HL-60 (cell line): ENCODE data around the gene VDR.

Experiments used
- CTCF ChIP-seq: IDR thresholded peaks from one replicate; pipeline ENCODE4 v1.5.1; 2011; ENCODE audit warnings: low read length, control low read depth, inconsistent platforms; ENCODE audit not compliant: insufficient read depth
- GABPA ChIP-seq: IDR thresholded peaks from 2 replicates; pipeline ENCODE4 v1.6.1; 2012; ENCODE audit warnings: low read depth
- REST ChIP-seq: IDR thresholded peaks from 2 replicates; pipeline ENCODE4 v1.6.1; 2012; ENCODE audit warnings: low read depth; ENCODE audit not compliant: insufficient replicate concordance
- SPI1 ChIP-seq: IDR thresholded peaks from 2 replicates; pipeline ENCODE4 v1.6.1; 2012; ENCODE audit warnings: low read depth, mild to moderate bottlenecking, borderline replicate concordance

GRCh38 chr12:47822401-47822800, 82.4 kb downstream of the VDR start:
- TF ChIP-seq CTCF (no peak), SPI1 (no peak), REST (no peak), GABPA (no peak)
